HG03097 (cell line): ENCODE data around the gene RHOBTB1.

Experiments used
- ATAC-seq: cut with Tn5 transposase; IDR thresholded peaks from one replicate; pipeline ENCODE4 v1.9.1; 2021; ENCODE audit not compliant: unreplicated experiment, low FRiP score

Gene RHOBTB1

GRCh38 chr10:60827791-60828488 is 116.0 kb downstream of the RHOBTB1 start:
- ATAC-seq = no peak

DNA sequence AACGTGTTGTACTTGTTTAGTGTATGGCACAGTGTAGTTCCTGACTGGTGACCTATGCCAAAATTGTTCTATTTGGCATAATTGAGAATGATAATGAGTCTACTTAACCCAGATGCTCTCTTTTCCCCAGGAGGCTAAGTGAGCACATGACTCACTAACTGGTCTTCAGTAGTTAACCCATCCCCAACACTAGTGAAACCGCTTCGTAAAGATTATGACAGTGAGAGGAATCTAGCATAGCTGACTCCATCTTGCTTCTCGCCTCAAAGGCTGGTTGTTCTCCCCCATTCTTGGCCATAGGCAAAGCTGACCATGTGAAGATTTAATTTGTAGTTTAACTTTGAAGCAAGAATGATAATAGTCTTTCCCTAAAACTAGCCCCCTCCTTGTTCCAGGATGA is 118.5 kb downstream of the RHOBTB1 start:
- ATAC-seq = no peak

GRCh38 chr10:60823324-60823723 is 120.7 kb downstream of the RHOBTB1 start:
- ATAC-seq = no peak

GRCh38 chr10:60822809-60823208 is 121.2 kb downstream of the RHOBTB1 start:
- no peak for ATAC-seq

- ATAC-seq = no peak
These were observed 122.3 kb downstream of the RHOBTB1 start for GRCh38 chr10:60821656-60822055.

GRCh38 chr10:60820093-60820754 is 123.8 kb downstream of the RHOBTB1 start:
- ATAC-seq = peak; percentile 49
